GM15510 (cell line): ENCODE results near the gene GALK2.

Experiments used
- POLR2A ChIP-seq: IDR thresholded peaks from 3 replicates; pipeline ENCODE4 v1.6.1; 2011; ENCODE audit warnings: borderline replicate concordance; ENCODE audit not compliant: insufficient read length; ENCODE audit errors: extremely low read depth

Gene GALK2

GRCh38 chr15:49232236-49232806, 62.3 kb downstream of the GALK2 start:
- TF ChIP-seq POLR2A, result no peak

GRCh38 chr15:49235446-49236124, 65.5 kb downstream of the GALK2 start:
- no peak for TF ChIP-seq POLR2A

GRCh38 chr15:49236869-49237268, 66.8 kb downstream of the GALK2 start:
- no peak for TF ChIP-seq POLR2A

GRCh38 chr15:49238342-49238741, 68.3 kb downstream of the GALK2 start:
- TF ChIP-seq POLR2A, result no peak

- no peak for TF ChIP-seq POLR2A
Measured at GRCh38 chr15:49239105-49239504, 69.1 kb downstream of the GALK2 start.

GRCh38 chr15:49242820-49243219, 72.8 kb downstream of the GALK2 start:
- no peak for TF ChIP-seq POLR2A

GRCh38 chr15:49247556-49248110, 77.6 kb downstream of the GALK2 start:
- TF ChIP-seq POLR2A, result no peak

- TF ChIP-seq POLR2A, result no peak
Measured at GRCh38 chr15:49248291-49248690, 78.2 kb downstream of the GALK2 start.

- TF ChIP-seq POLR2A, result no peak
Measured at GRCh38 chr15:49255966-49256759, 86.1 kb downstream of the GALK2 start.

GRCh38 chr15:49265911-49266310, 95.9 kb downstream of the GALK2 start:
- no peak for TF ChIP-seq POLR2A

- no peak for TF ChIP-seq POLR2A
Measured at GRCh38 chr15:49270541-49271421, 100.7 kb downstream of the GALK2 start.

- no peak for TF ChIP-seq POLR2A
Measured at GRCh38 chr15:49273734-49274318, 103.8 kb downstream of the GALK2 start.

GRCh38 chr15:49278751-49279150, 108.7 kb downstream of the GALK2 start:
- no peak for TF ChIP-seq POLR2A
